Liver (tissue), 9 donors: Measurements from ENCODE around the gene MDC1. TPM values are rescaled to one million over a fixed set of nuclear protein-coding genes. Genes with fewer than 3 reads are reported as not detected.

Experiments used
- DNase-seq: peaks from one replicate; pipeline ENCODE4 v3.0.0-alpha.2; 2017; ENCODE audit warnings: low spot score
- H3K27ac ChIP-seq, 2 donors: one replicate each; pipeline ENCODE4 v1.7.0; 2013; ENCODE audit warnings: inconsistent platforms in 2 of 2, low read length in 2 of 2, control low read depth in 1 of 2, low read depth in 1 of 2, mild to moderate bottlenecking in 1 of 2
- H3K27me3 ChIP-seq, 4 donors: one replicate each; pipeline versions ENCODE4 v1.6.1 to v1.7.0; 2013; ENCODE audit warnings: low read length in 3 of 4, inconsistent platforms in 1 of 4, mild to moderate bottlenecking in 1 of 4, moderate library complexity in 1 of 4; ENCODE audit not compliant: control insufficient read depth in 4 of 4, insufficient read depth in 4 of 4
- H3K36me3 ChIP-seq, 4 donors: one replicate each; pipeline versions ENCODE4 v1.6.1 to v1.7.0; 2013; ENCODE audit warnings: low read length in 3 of 4, mild to moderate bottlenecking in 3 of 4, low read depth in 1 of 4, moderate library complexity in 1 of 4; ENCODE audit not compliant: control insufficient read depth in 4 of 4, insufficient read depth in 3 of 4
- H3K4me1 ChIP-seq, 4 donors: one replicate each; pipeline versions ENCODE4 v1.6.1 to v1.7.0; 2013; ENCODE audit warnings: low read length in 3 of 4, mild to moderate bottlenecking in 3 of 4, moderate library complexity in 1 of 4; ENCODE audit not compliant: control insufficient read depth in 4 of 4, insufficient read depth in 4 of 4
- H3K4me3 ChIP-seq, 3 donors: one replicate each; pipeline versions ENCODE4 v1.6.1 to v1.7.0; 2013; ENCODE audit warnings: low read length in 3 of 3, control low read depth in 1 of 3, low read depth in 1 of 3, mild to moderate bottlenecking in 1 of 3
- H3K9ac ChIP-seq, 2 donors: one replicate each; pipeline ENCODE4 v1.7.0; 2013; ENCODE audit warnings: low read length in 2 of 2, mild to moderate bottlenecking in 2 of 2, moderate library complexity in 2 of 2, control low read depth in 1 of 2, low read depth in 1 of 2
- H3K9me3 ChIP-seq, 4 donors: one replicate each; pipeline versions ENCODE4 v1.6.1 to v1.7.0; 2013; ENCODE audit warnings: low read length in 3 of 4; ENCODE audit not compliant: control insufficient read depth in 4 of 4
- CTCF ChIP-seq: fragments of 150-350 bp; IDR thresholded peaks from 2 replicates; pipeline ENCODE4 v1.5.1; 2017; ENCODE audit warnings: improper control_type of control experiment, low read depth, low read length; ENCODE audit not compliant: missing input control
- EGR1 ChIP-seq, 2 donors: IDR thresholded peaks; 2 replicates each; pipeline ENCODE4 v1.6.1; 2016 to 2018; ENCODE audit warnings: antibody characterized with exemption in 2 of 2, low read depth in 2 of 2
- FOXA1 ChIP-seq: IDR thresholded peaks from 2 replicates; pipeline ENCODE4 v1.6.1; 2016; ENCODE audit warnings: antibody characterized with exemption
- FOXA2 ChIP-seq: IDR thresholded peaks from 2 replicates; pipeline ENCODE4 v1.6.1; 2016; ENCODE audit warnings: antibody characterized with exemption
- GABPA ChIP-seq, 2 donors: IDR thresholded peaks in 1 of 2; conservative IDR thresholded peaks in 1 of 2; 2 replicates each; pipeline ENCODE4 v1.6.1; 2016; ENCODE audit warnings: antibody characterized with exemption in 2 of 2, mild to moderate bottlenecking in 1 of 2, moderate library complexity in 1 of 2
- HNF4A ChIP-seq, 2 donors: conservative IDR thresholded peaks; 2 replicates each; pipeline ENCODE4 v1.6.1; 2016; ENCODE audit warnings: antibody characterized with exemption in 2 of 2, mild to moderate bottlenecking in 2 of 2
- HNF4G ChIP-seq: IDR thresholded peaks from 2 replicates; pipeline ENCODE4 v1.6.1; 2016; ENCODE audit warnings: antibody characterized with exemption
- JUND ChIP-seq, 2 donors: IDR thresholded peaks; 2 replicates each; pipeline ENCODE4 v1.6.1; 2016; ENCODE audit warnings: antibody characterized with exemption in 2 of 2
- NR2F2 ChIP-seq: IDR thresholded peaks from 2 replicates; pipeline ENCODE4 v1.6.1; 2016; ENCODE audit warnings: antibody characterized with exemption
- RAD21 ChIP-seq, 2 donors: IDR thresholded peaks; 2 replicates each; pipeline ENCODE4 v1.6.1; 2016; ENCODE audit warnings: antibody characterized with exemption in 2 of 2, mild to moderate bottlenecking in 2 of 2
- RXRA ChIP-seq, 2 donors: IDR thresholded peaks; 2 replicates each; pipeline ENCODE4 v1.6.1; 2017 to 2018; ENCODE audit warnings: antibody characterized with exemption in 2 of 2, mild to moderate bottlenecking in 1 of 2
- SP1 ChIP-seq: IDR thresholded peaks from 2 replicates; pipeline ENCODE4 v1.6.1; 2018; ENCODE audit warnings: antibody characterized with exemption, mild to moderate bottlenecking
- TAF1 ChIP-seq: conservative IDR thresholded peaks from 2 replicates; pipeline ENCODE4 v1.6.1; 2016; ENCODE audit warnings: antibody characterized with exemption, mild to moderate bottlenecking
- YY1 ChIP-seq: IDR thresholded peaks from 2 replicates; pipeline ENCODE4 v1.6.1; 2016; ENCODE audit warnings: antibody characterized with exemption, mild to moderate bottlenecking
- WGBS: extraction: QIAGEN DNeasy Blood & Tissue Kit; methylation state at CpG from one replicate; pipeline ENCODE4 v1.1.7; 2013; 5-methylcytosine and 5-hydroxymethylcytosine counted together
- polyA plus RNA-seq, 2 donors: library from polyadenylated mRNA; stranded (reverse) in 1 of 2; unstranded in 1 of 2; fragments of 200-250 nt in 1 of 2; fragments of >200 nt in 1 of 2; fragmentation: Nextera tagmentation in 1 of 2; extraction: Ambion mirVana in 1 of 2; gene quantifications; one replicate each; pipeline versions ENCODE4 v1.2.1 to v1.2.3, GENCODE V29; 2013 to 2015
- total RNA-seq, 2 donors: library from RNA; depleted of rRNA; stranded (reverse); fragments of >200 nt; gene quantifications; one replicate each; pipeline ENCODE4 v1.2.3, GENCODE V29; 2014
- TF ChIP-seq, protein P1 (sequence below): IDR thresholded peaks from 2 replicates; pipeline ENCODE4 v1.6.1; 2016; ENCODE audit warnings: antibody characterized with exemption
- TF ChIP-seq, protein P2 (sequence below): IDR thresholded peaks from 2 replicates; pipeline ENCODE4 v1.6.1; 2016; ENCODE audit warnings: antibody characterized with exemption, mild to moderate bottlenecking
- TF ChIP-seq, protein P3 (sequence below): IDR thresholded peaks from 2 replicates; pipeline ENCODE4 v1.6.1; 2016; ENCODE audit warnings: antibody characterized with exemption
- TF ChIP-seq, protein P4 (sequence below): IDR thresholded peaks from 2 replicates; pipeline ENCODE4 v1.6.1; 2016; ENCODE audit warnings: antibody characterized with exemption
- donor health status: healthy.
- donor health status: healthy.
- donor health status: healthy.
- donor health status: healthy.
- donor health status: healthy.

Gene MDC1
- total and polyA plus RNA-seq, 4 donors: 5.9 to 15.5 (median 8.4) TPM

GRCh38 chr6:30735668-30736314 lies 18.7 kb upstream of the MDC1 start:
- H3K36me3 ChIP-seq: peaks cover 8 to 59% (median 40%) of the 10 kb centered on the region in 4 donors
- H3K9ac ChIP-seq: no peak overlapping the region
- H3K4me3 ChIP-seq: no peak overlapping the region
- no peak overlapping the region for H3K27ac ChIP-seq
- peaks cover 0 to 4% (median under 1%) of the 10 kb centered on the region in 4 donors for H3K4me1 ChIP-seq
- no peak for DNase-seq
- H3K9me3 ChIP-seq: no peaks in the 10 kb centered on the region
- no peaks in the 10 kb centered on the region for H3K27me3 ChIP-seq
- TF ChIP-seq CTCF (no peak), TAF1 (no peak), RXRA (IDR thresholded peaks at IDR 0.05) (no peak), GABPA (IDR thresholded peaks at IDR 0.05 in 1 of 2, conservative IDR thresholded peaks at IDR 0.05 in 1 of 2) (no peak)
- 88% methylated on average over 8 of the region's 8 CpGs for WGBS

DNA sequence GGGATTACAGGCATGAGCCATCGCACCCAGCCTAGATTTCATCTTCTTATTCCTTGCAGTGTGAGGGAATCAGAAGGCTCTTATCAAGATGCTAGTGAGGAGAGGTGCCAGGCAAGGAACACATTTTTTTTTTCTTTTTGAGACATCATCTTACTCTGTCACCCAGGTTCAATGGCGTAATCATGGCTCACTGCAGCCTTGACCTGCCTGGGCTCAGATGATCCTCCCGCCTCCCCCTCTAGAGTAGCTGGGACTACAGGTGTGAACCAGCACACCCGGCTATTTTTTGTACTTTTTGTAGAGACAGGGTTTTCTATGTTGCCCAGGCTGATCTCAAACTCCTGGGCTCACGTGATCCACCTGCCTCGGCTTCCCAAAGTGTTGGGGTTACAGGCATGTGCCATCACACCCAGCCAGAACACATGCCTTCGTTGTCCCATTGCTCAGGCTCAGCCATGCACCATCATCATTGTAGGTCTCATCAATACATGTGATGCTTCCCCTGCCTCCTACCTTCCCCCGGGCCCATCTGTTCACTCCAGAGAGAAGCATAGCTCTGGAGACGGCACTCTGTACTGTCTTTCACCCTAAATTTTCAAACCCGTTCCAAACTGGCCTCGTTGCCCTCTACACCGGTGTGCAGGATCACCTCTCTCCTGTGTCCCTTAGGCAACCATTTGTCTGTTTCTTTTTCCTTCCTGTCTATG lies 15.3 kb upstream of the MDC1 start:
- TF ChIP-seq HNF4G (no peak), EGR1 (IDR thresholded peaks at IDR 0.05; ENCODE audit: low read depth in 2 of 2) (no peak), HNF4A (conservative IDR thresholded peaks at IDR 0.05) (no peak), RAD21 (IDR thresholded peaks at IDR 0.05) (no peak), NR2F2 (no peak), JUND (IDR thresholded peaks at IDR 0.05) (no peak), FOXA1 (no peak), FOXA2 (no peak), YY1 (no peak), GABPA (IDR thresholded peaks at IDR 0.05 in 1 of 2, conservative IDR thresholded peaks at IDR 0.05 in 1 of 2) (no peak), SP1 (no peak), RXRA (IDR thresholded peaks at IDR 0.05) (no peak), CTCF (no peak), TAF1 (no peak)
- TF ChIP-seq, protein P1, sequence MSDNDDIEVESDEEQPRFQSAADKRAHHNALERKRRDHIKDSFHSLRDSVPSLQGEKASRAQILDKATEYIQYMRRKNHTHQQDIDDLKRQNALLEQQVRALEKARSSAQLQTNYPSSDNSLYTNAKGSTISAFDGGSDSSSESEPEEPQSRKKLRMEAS: no peak
- TF ChIP-seq, protein P2, sequence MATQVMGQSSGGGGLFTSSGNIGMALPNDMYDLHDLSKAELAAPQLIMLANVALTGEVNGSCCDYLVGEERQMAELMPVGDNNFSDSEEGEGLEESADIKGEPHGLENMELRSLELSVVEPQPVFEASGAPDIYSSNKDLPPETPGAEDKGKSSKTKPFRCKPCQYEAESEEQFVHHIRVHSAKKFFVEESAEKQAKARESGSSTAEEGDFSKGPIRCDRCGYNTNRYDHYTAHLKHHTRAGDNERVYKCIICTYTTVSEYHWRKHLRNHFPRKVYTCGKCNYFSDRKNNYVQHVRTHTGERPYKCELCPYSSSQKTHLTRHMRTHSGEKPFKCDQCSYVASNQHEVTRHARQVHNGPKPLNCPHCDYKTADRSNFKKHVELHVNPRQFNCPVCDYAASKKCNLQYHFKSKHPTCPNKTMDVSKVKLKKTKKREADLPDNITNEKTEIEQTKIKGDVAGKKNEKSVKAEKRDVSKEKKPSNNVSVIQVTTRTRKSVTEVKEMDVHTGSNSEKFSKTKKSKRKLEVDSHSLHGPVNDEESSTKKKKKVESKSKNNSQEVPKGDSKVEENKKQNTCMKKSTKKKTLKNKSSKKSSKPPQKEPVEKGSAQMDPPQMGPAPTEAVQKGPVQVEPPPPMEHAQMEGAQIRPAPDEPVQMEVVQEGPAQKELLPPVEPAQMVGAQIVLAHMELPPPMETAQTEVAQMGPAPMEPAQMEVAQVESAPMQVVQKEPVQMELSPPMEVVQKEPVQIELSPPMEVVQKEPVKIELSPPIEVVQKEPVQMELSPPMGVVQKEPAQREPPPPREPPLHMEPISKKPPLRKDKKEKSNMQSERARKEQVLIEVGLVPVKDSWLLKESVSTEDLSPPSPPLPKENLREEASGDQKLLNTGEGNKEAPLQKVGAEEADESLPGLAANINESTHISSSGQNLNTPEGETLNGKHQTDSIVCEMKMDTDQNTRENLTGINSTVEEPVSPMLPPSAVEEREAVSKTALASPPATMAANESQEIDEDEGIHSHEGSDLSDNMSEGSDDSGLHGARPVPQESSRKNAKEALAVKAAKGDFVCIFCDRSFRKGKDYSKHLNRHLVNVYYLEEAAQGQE: no peak
- TF ChIP-seq, protein P3, sequence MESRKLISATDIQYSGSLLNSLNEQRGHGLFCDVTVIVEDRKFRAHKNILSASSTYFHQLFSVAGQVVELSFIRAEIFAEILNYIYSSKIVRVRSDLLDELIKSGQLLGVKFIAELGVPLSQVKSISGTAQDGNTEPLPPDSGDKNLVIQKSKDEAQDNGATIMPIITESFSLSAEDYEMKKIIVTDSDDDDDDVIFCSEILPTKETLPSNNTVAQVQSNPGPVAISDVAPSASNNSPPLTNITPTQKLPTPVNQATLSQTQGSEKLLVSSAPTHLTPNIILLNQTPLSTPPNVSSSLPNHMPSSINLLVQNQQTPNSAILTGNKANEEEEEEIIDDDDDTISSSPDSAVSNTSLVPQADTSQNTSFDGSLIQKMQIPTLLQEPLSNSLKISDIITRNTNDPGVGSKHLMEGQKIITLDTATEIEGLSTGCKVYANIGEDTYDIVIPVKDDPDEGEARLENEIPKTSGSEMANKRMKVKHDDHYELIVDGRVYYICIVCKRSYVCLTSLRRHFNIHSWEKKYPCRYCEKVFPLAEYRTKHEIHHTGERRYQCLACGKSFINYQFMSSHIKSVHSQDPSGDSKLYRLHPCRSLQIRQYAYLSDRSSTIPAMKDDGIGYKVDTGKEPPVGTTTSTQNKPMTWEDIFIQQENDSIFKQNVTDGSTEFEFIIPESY: no peak
- TF ChIP-seq, protein P4, sequence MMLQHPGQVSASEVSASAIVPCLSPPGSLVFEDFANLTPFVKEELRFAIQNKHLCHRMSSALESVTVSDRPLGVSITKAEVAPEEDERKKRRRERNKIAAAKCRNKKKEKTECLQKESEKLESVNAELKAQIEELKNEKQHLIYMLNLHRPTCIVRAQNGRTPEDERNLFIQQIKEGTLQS: no peak
- WGBS: 94% methylated on average over 12 of the region's 12 CpGs
- H3K9me3 ChIP-seq: no peaks in the 10 kb centered on the region
- H3K27me3 ChIP-seq: no peaks in the 10 kb centered on the region
- no peak overlapping the region for H3K9ac ChIP-seq
- H3K27ac ChIP-seq: no peak overlapping the region
- no peak for DNase-seq
- peaks cover 0 to 10% (median 5%) of the 10 kb centered on the region in 4 donors for H3K4me1 ChIP-seq
- H3K36me3 ChIP-seq: peaks cover 14 to 49% (median 36%) of the 10 kb centered on the region in 4 donors
- no peak overlapping the region for H3K4me3 ChIP-seq
